Rectal smooth muscle tissue (tissue), 1 donor: Measurements from ENCODE around the gene TGFB3.
"Not testable (repeated sequence)": the region's sequence is repeated elsewhere in the genome, so short reads cannot be mapped to it uniquely, and the experiment has no call there.

Experiments
- H3K27ac ChIP-seq: one replicate; pipeline ENCODE4 v1.7.0; 2013; ENCODE audit warnings: low read depth, low read length, inconsistent platforms
- H3K27me3 ChIP-seq: one replicate; pipeline ENCODE4 v1.7.0; 2013; ENCODE audit warnings: low read length; ENCODE audit not compliant: control insufficient read depth, insufficient read depth
- H3K36me3 ChIP-seq: one replicate; pipeline ENCODE4 v1.7.0; 2013; ENCODE audit warnings: low read length; ENCODE audit not compliant: control insufficient read depth, insufficient read depth
- H3K4me1 ChIP-seq: one replicate; pipeline ENCODE4 v1.7.0; 2013; ENCODE audit warnings: low read length; ENCODE audit not compliant: control insufficient read depth, insufficient read depth
- H3K4me3 ChIP-seq: one replicate; pipeline ENCODE4 v1.7.0; 2013; ENCODE audit warnings: low read length
- H3K9ac ChIP-seq: one replicate; pipeline ENCODE4 v1.7.0; 2013; ENCODE audit warnings: low read length

The TGFB3 gene

DNA sequence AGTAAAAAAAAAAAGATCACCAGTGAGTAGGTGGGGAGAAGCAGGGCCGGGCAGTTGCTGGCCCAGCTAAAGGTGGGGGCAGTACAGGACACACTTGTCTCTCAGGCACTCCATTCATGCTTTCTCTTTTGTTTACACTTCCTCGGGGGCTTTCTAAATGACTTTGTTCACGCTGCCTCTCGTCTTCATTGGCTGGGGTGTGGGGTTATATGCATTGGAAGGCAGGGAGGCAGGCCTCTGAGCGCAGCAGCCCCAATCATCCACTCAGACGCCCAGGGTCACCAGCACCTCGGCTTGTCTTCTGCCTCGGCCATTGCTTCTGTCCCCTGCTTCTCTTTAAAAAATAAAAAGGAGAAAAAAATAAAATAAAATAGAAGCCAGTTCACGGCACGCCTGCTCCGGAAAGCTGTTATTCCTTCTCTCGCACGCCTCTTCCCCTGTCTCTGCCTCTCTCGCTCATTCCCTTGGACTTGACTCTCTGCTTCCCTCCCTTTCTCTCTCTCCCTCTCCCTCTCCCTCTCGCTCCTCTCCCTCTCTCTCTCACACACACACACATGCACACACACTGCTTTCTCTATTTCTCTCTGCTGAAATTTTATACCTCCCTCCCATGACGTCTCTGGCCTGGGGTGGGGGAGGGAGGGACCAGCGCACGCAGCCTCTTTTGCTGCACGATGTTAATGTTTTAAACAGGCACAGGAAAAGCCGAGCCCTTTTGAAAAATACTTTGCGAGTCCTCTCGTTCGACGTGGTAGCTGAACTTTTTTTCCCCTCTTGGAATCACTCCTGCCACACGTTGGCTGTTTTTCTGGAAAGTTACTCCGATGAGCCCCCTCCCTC lies at the start of gene TGFB3:
Gene TGFB3 (minus strand): TSS at position 570 of the 840 bp plus-strand sequence. CDS start 1,102 bp downstream, outside the sequence.
- Histone ChIP-seq H3K36me3 (no peaks in the 10 kb centered on the region), H3K27ac (peak within 1 kb of the TSS; percentile 93), H3K27me3 (no peaks in the 10 kb centered on the region), H3K9ac (peak within 1 kb of the TSS; percentile 53), H3K4me1 (peaks cover 16% of the 10 kb centered on the region), H3K4me3 (peak within 1 kb of the TSS; percentile 74)

GRCh38 chr14:76024211-76024907 lies 42.6 kb upstream of the TGFB3 start:
- no peaks in the 10 kb centered on the region for H3K4me1 ChIP-seq
- H3K36me3 ChIP-seq, result peaks cover 9% of the 10 kb centered on the region
- no peaks in the 10 kb centered on the region for H3K27me3 ChIP-seq
- H3K9ac ChIP-seq, result no peak overlapping the region
- H3K4me3 ChIP-seq, result no peak overlapping the region
- H3K27ac ChIP-seq, result no peak overlapping the region

DNA sequence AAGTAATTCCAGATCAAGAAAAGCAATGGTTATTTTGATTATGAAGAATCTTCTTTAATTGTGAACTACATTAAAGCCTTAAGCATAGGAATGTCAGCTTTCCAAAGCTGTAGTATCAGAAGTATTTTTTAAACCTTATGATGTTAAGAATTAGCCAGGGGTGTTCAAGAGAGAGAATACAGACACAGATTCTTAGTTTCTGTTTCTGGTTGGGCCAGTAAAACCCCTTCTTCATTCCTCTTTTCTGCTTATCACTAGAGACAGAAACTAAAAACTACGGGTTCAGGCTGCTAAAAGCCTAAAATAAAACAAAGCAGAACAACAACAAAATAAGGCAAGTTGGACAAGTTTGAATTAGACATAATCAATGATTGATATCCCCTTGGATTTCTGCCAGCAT lies 42.0 kb upstream of the TGFB3 start:
- Histone ChIP-seq H3K27ac (no peak overlapping the region), H3K4me1 (no peaks in the 10 kb centered on the region), H3K9ac (no peak overlapping the region), H3K36me3 (peaks cover 9% of the 10 kb centered on the region), H3K4me3 (no peak overlapping the region), H3K27me3 (no peaks in the 10 kb centered on the region)

GRCh38 chr14:76022991-76023390 lies 41.2 kb upstream of the TGFB3 start:
- Histone ChIP-seq H3K27me3 (no peaks in the 10 kb centered on the region), H3K4me1 (no peaks in the 10 kb centered on the region), H3K9ac (no peak overlapping the region), H3K36me3 (peaks cover 9% of the 10 kb centered on the region), H3K4me3 (no peak overlapping the region), H3K27ac (no peak overlapping the region)

DNA sequence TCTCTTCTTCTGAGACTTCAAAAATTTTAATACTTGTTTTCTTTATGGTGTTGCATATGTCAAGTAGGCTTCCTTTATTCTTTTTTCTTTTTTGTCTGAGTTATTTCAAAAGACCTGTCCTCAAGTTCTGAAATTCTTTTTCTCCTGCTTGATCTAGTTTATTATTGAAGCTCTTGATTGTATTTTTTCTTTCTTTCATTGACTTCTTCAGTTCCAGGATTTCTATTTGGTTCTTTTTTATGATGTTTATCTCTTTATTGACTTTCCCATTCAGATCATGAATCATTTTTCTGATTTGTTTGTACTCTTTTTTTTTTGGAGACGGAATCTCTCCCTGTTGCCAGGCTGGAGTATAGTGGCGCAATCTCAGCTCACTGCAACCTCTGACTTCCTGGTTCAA lies 37.9 kb upstream of the TGFB3 start:
- no peak overlapping the region for H3K27ac ChIP-seq
- H3K27me3 ChIP-seq, result no peaks in the 10 kb centered on the region
- H3K4me1 ChIP-seq, result no peaks in the 10 kb centered on the region
- H3K9ac ChIP-seq, result no peak overlapping the region
- no peak overlapping the region for H3K4me3 ChIP-seq
- H3K36me3 ChIP-seq, result peaks cover 9% of the 10 kb centered on the region

GRCh38 chr14:76015668-76016067 lies 33.9 kb upstream of the TGFB3 start:
- H3K27ac ChIP-seq, result no peak overlapping the region
- peaks cover 11% of the 10 kb centered on the region for H3K4me1 ChIP-seq
- no peak overlapping the region for H3K9ac ChIP-seq
- H3K36me3 ChIP-seq, result no peaks in the 10 kb centered on the region
- H3K4me3 ChIP-seq, result no peak overlapping the region
- H3K27me3 ChIP-seq, result no peaks in the 10 kb centered on the region

DNA sequence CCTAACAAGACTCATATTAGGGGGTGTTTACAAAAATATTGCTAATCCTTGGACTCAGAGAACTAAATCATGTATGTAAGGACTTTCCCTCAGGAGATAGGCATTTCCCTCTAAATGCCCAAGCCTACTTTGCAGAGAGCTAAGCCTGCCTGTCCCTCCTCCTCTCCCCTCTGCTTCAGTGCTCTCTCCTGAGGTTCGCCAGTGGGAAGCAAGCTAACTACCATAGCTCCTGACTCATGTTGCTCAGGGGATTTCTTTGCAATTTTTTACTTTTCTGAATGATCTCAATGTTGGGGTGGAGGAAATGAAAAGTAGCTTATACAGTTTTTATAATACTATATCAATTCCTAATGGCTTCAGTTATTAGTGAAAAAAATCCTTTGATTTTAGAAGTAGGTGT lies 33.4 kb upstream of the TGFB3 start:
- H3K36me3 ChIP-seq, result no peaks in the 10 kb centered on the region
- no peak overlapping the region for H3K27ac ChIP-seq
- no peak overlapping the region for H3K9ac ChIP-seq
- peaks cover 11% of the 10 kb centered on the region for H3K4me1 ChIP-seq
- no peaks in the 10 kb centered on the region for H3K27me3 ChIP-seq
- H3K4me3 ChIP-seq, result no peak overlapping the region

DNA sequence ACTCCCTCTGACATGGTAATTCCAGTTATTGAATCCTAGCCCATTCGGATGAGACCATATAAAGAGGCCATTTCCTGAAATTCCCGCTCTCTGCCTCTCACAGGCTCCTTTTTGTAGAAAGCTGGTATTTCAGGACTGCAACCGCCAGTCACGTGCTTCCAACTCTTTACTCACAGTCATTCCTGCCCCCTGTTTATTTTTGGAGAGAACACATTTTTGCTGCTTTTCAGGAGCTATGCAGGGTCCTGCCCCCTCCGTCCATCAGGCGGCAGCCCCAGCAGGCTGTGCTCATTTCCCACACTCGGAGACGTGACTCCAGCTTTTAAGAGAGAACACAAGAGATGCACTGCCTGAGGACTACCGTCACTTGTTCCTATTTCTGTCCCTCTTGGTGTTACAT lies 30.6 kb upstream of the TGFB3 start:
- Histone ChIP-seq H3K4me3 (no peak overlapping the region), H3K4me1 (peaks cover 11% of the 10 kb centered on the region), H3K27ac (peak overlapping the region; percentile 66)

DNA sequence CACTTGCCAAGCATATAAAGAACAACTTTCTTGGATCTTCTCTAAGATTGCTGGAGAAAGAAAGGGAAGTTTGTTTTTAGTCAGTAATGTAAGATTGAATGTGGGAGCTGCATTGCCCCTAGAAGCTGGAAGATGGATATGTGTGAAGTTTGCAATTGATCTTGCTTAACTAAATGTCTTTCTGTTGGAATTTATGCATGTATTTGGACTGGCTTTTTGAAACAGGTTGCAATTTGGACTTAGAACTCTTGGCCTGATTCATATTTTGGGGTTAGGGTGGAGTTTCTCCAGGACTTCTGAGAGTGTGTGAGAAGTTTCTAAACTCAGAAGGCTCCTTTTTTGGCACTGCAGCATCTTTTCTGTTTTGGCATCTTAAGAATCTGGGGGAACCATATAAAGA lies 30.1 kb upstream of the TGFB3 start:
- peaks cover 11% of the 10 kb centered on the region for H3K4me1 ChIP-seq
- no peaks in the 10 kb centered on the region for H3K36me3 ChIP-seq
- no peak overlapping the region for H3K9ac ChIP-seq
- H3K27ac ChIP-seq, result peak overlapping the region; percentile 66
- no peak overlapping the region for H3K4me3 ChIP-seq
- no peaks in the 10 kb centered on the region for H3K27me3 ChIP-seq

More for the DNA sequence above, 30.6 kb upstream of the TGFB3 start:
- H3K36me3 ChIP-seq, result no peaks in the 10 kb centered on the region
- H3K27me3 ChIP-seq, result no peaks in the 10 kb centered on the region
- no peak overlapping the region for H3K9ac ChIP-seq

DNA sequence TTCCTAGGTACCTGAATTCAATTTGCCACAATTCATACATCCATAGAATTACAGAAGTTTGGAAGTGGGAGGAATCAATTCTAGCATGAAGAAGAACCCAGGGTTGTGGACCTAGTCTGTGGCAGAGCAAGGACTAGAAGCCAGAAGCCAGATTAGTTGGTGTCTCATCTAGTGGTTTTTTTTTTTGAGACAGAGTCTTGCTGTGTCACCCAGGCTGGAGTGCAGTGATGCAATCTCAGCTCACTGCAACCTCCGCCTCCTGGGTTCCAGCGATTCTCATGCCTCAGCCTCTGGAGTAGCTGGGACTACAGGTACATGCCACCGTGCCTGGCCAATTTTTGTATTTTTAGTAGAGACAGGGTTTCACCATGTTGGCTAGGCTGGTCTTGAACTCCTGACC lies 27.8 kb upstream of the TGFB3 start:
- not testable (repeated sequence) for H3K27ac ChIP-seq, H3K4me3 ChIP-seq, H3K27me3 ChIP-seq, H3K9ac ChIP-seq, H3K36me3 ChIP-seq
- H3K4me1 ChIP-seq, result peaks cover 11% of the 10 kb centered on the region

DNA sequence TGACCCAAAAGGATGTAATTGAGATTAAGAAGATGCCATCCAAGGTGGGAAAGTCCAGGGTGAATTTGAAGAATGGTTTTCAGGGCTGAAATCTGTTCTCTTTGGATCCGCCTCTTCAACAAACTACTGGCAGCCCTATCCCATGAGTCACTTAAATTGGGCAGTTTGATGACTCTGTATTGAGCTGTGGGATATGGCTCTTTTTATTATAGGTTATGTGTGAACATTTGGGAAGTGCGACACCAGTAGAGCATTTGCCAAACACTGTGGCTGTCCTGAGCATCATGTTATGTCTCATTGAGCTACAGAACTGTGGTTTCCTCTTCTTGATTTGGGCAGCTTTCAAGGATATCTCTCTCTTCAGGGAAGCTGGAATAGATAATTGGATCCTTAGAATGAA lies 26.1 kb upstream of the TGFB3 start:
- Histone ChIP-seq H3K4me1 (peaks cover 11% of the 10 kb centered on the region), H3K4me3 (no peak overlapping the region), H3K9ac (no peak overlapping the region), H3K27ac (no peak overlapping the region), H3K36me3 (peaks cover 5% of the 10 kb centered on the region), H3K27me3 (no peaks in the 10 kb centered on the region)

- H3K27ac ChIP-seq, result no peak overlapping the region
- peaks cover 8% of the 10 kb centered on the region for H3K4me1 ChIP-seq
- no peaks in the 10 kb centered on the region for H3K27me3 ChIP-seq
- no peak overlapping the region for H3K4me3 ChIP-seq
- H3K9ac ChIP-seq, result no peak overlapping the region
- peaks cover 5% of the 10 kb centered on the region for H3K36me3 ChIP-seq
Observed at GRCh38 chr14:76007379-76007778, 25.6 kb upstream of the TGFB3 start.
